B cell (primary cell): ENCODE measurements around the gene AP1M2. TPM values are rescaled to one million over a fixed set of nuclear protein-coding genes. Genes with fewer than 3 reads are reported as not detected.

Source experiments
- ATAC-seq: fragments of 200-7000 bp; cut with Tn5 transposase; one replicate; pipeline ENCODE4 v1.10.0; 2021; ENCODE audit warnings: low read depth, mild to moderate bottlenecking, moderate number of reproducible peaks, moderate library complexity
- CTCF ChIA-PET: fragments of 350-600 bp; sonication (Branson Sonifier 250); formaldehyde crosslinking; loops from one replicate; lab custom pipeline; 2021; ENCODE audit warnings: antibody characterized with exemption, inconsistent platforms; lab: Charles Lee
- POLR2A ChIA-PET: fragments of 350-600 bp; sonication (Branson Sonifier 250); formaldehyde crosslinking; loops from one replicate; lab custom pipeline; 2021; ENCODE audit warnings: antibody characterized with exemption; lab: Charles Lee
- DNase-seq: peaks from one replicate; pipeline ENCODE4 v3.0.0; 2013
- H2AFZ ChIP-seq: 2 replicates; pipeline ENCODE4 v1.6.1; 2012; ENCODE audit warnings: mild to moderate bottlenecking, low read depth, low read length; ENCODE audit not compliant: insufficient read depth, poor library complexity, severe bottlenecking
- H3K27ac ChIP-seq, 2 donors: 1 replicate in 1 of 2; 2 replicates in 1 of 2; pipeline ENCODE4 v1.5.1; 2012 to 2013; ENCODE audit warnings: low read length in 2 of 2, mild to moderate bottlenecking in 2 of 2, moderate library complexity in 1 of 2
- H3K27me3 ChIP-seq, 4 experiments: fragments of 200-600 bp in 1 of 4; sonication (generic) in 1 of 4; replicated peaks in 1 of 4; 1 replicate in 2 of 4; 2 replicates in 2 of 4; pipeline versions ENCODE4 v1.6.1 to v1.7.0; 2013 to 2016; ENCODE audit warnings: low read length in 3 of 4, mild to moderate bottlenecking in 2 of 4, mixed read lengths in 1 of 4, moderate library complexity in 1 of 4; ENCODE audit not compliant: insufficient read depth in 4 of 4, control insufficient read depth in 3 of 4; ENCODE audit errors: control extremely low read depth in 1 of 4
- H3K36me3 ChIP-seq, 2 experiments: replicated peaks in 1 of 2; 1 replicate in 1 of 2; 2 replicates in 1 of 2; pipeline versions ENCODE4 v1.6.1 to v1.7.1; 2013; ENCODE audit warnings: low read length in 1 of 2; ENCODE audit not compliant: insufficient read depth in 2 of 2, control insufficient read depth in 1 of 2; ENCODE audit errors: control extremely low read depth in 1 of 2, extremely low read depth in 1 of 2
- H3K4me1 ChIP-seq, 2 donors: fragments of 200-600 bp in 1 of 2; sonication (generic) in 1 of 2; 1 replicate in 1 of 2; 2 replicates in 1 of 2; pipeline versions ENCODE4 v1.5.1 to v1.6.1; 2013 to 2017; ENCODE audit warnings: low read length in 2 of 2; ENCODE audit not compliant: control insufficient read depth in 2 of 2, insufficient read depth in 2 of 2
- H3K4me2 ChIP-seq: replicated peaks from 2 replicates; pipeline ENCODE3; 2012; ENCODE audit warnings: mild to moderate bottlenecking, low read depth, low read length; ENCODE audit not compliant: poor library complexity, severe bottlenecking
- H3K4me3 ChIP-seq, 5 experiments: fragments of 200-600 bp in 1 of 5; sonication (generic) in 1 of 5; 1 replicate in 3 of 5; 2 replicates in 2 of 5; pipeline versions ENCODE4 v1.5.1 to v1.7.0; 2011 to 2016; ENCODE audit warnings: low read length in 4 of 5, mild to moderate bottlenecking in 4 of 5, low read depth in 2 of 5, control low read depth in 1 of 5, moderate library complexity in 1 of 5; ENCODE audit not compliant: insufficient read depth in 1 of 5; ENCODE audit errors: control extremely low read depth in 1 of 5, extremely low read depth in 1 of 5
- H3K79me2 ChIP-seq: fragments of 200-600 bp; sonication (generic); one replicate; pipeline ENCODE4 v1.6.0; 2016; ENCODE audit warnings: low read length; ENCODE audit not compliant: control insufficient read depth, insufficient read depth
- H3K9ac ChIP-seq: fragments of 200-600 bp; sonication (generic); 2 replicates; pipeline ENCODE4 v1.6.1; 2017; ENCODE audit warnings: mild to moderate bottlenecking, low read length, moderate library complexity
- H3K9me3 ChIP-seq, 3 donors: one replicate each; pipeline versions ENCODE4 v1.6.1 to v1.7.1; 2013; ENCODE audit warnings: low read length in 2 of 3; ENCODE audit not compliant: control insufficient read depth in 2 of 3, insufficient read depth in 1 of 3; ENCODE audit errors: control extremely low read depth in 1 of 3
- H4K20me1 ChIP-seq: 2 replicates; pipeline ENCODE4 v1.6.0; 2012; ENCODE audit warnings: mild to moderate bottlenecking, low read length; ENCODE audit not compliant: insufficient read depth, control insufficient read depth, poor library complexity, severe bottlenecking
- H3K27ac Mint-ChIP-seq: one replicate; pipeline ENCODE4 v1.8.0; 2021; ENCODE audit warnings: mixed read lengths
- H3K27me3 Mint-ChIP-seq: one replicate; pipeline ENCODE4 v1.8.0; 2021; ENCODE audit warnings: mixed read lengths
- H3K4me1 Mint-ChIP-seq: one replicate; pipeline ENCODE4 v1.8.0; 2021; ENCODE audit warnings: mixed read lengths
- H3K4me3 Mint-ChIP-seq: one replicate; pipeline ENCODE4 v1.8.0; 2021; ENCODE audit warnings: mixed read lengths
- H3K9me3 Mint-ChIP-seq: one replicate; pipeline ENCODE4 v1.8.0; 2022; ENCODE audit warnings: mixed read lengths; ENCODE audit not compliant: insufficient read depth
- CTCF ChIP-seq: fragments of 200-600 bp; IDR thresholded peaks from one replicate; pipeline ENCODE4 v1.8.0; 2022; ENCODE audit warnings: antibody characterized with exemption, mild to moderate bottlenecking
- EZH2 ChIP-seq: IDR thresholded peaks from 2 replicates; pipeline ENCODE4 v1.6.1; 2012; ENCODE audit warnings: borderline replicate concordance, low read depth, mild to moderate bottlenecking, moderate library complexity, low read length; ENCODE audit not compliant: insufficient read depth, poor library complexity, severe bottlenecking
- WGBS: methylation state at CpG from one replicate; pipeline ENCODE4 v1.1.5; 2013; ENCODE audit warnings: missing lambda C conversion rate; ENCODE audit not compliant: insufficient coverage; 5-methylcytosine and 5-hydroxymethylcytosine counted together
- intact Hi-C: fragments of 100-400 bp; cut with micrococcal nuclease; formaldehyde crosslinking; loops from one replicate; pipeline ENCODE4 v1.10.0; 2022
- polyA plus RNA-seq: library from polyadenylated mRNA; depleted of rRNA; stranded (reverse); fragments of >200 nt; gene quantifications from 2 replicates; pipeline ENCODE4 v1.2.3, GENCODE V29; 2012
- small RNA-seq: library from RNA; depleted of rRNA; stranded (forward); fragments of <200 nt; gene quantifications from one replicate; pipeline ENCODE3, GENCODE V24; 2012; ENCODE audit warnings: low replicate concordance, low read depth; ENCODE audit not compliant: insufficient read length
- total RNA-seq, 2 donors: library from RNA; stranded (reverse); fragments of 120-200 nt in 1 of 2; gene quantifications; 1 replicate in 1 of 2; 2 replicates in 1 of 2; pipeline versions ENCODE4 v1.2.3 to v1.2.4, GENCODE V29; 2013 to 2022

Gene AP1M2
- total and polyA plus RNA-seq, 2 donors (not counting 1 experiment from before 2014, with no cell fraction given) = not detected

GRCh38 chr19:10525636-10526035 is 61.5 kb downstream of the AP1M2 start:
- Histone ChIP-seq H3K79me2 (no peaks in the 10 kb centered on the region), H3K27ac (no peak overlapping the region), H3K9me3 (no peaks in the 10 kb centered on the region), H3K4me2 (no peak overlapping the region), H3K4me3 (no peak overlapping the region), H2AFZ (no peak overlapping the region), H3K4me1 (no peaks in the 10 kb centered on the region), H3K27me3 (peaks cover 0 to 10% (median 0%) of the 10 kb centered on the region in 4 experiments), H4K20me1 (no peaks in the 10 kb centered on the region), H3K9ac (no peak overlapping the region), H3K36me3 (no peaks in the 10 kb centered on the region)
- no peak for ATAC-seq
- TF ChIP-seq EZH2 = no peak
- TF ChIP-seq CTCF = no peak
- POLR2A ChIA-PET = interaction anchor here (0.6 kb wide), 1 partner anchor 85 kb away, joined by 4 read pairs; no protein-coding TSS in a partner anchor
- CTCF ChIA-PET = interaction anchor here (0.6 kb wide), 1 partner anchor 22 kb away, joined by 3 read pairs; no protein-coding TSS in a partner anchor
- Mint-ChIP-seq H3K9me3 (no peaks in the 10 kb centered on the region), H3K4me1 (no peaks in the 10 kb centered on the region), H3K4me3 (no peak overlapping the region), H3K27me3 (no peaks in the 10 kb centered on the region), H3K27ac (no peak overlapping the region)
- DNase-seq = no peak
- intact Hi-C loops = no loop called here
- WGBS = 93% methylated on average over 3 of the region's 7 CpGs

GRCh38 chr19:10523135-10523636 is 63.9 kb downstream of the AP1M2 start:
- H3K4me1 ChIP-seq = peaks cover 12 to 14% of the 10 kb centered on the region in 2 donors
- Mint-ChIP-seq H3K4me3 (no peak overlapping the region), H3K27me3 (peaks cover 18% of the 10 kb centered on the region), H3K9me3 (no peaks in the 10 kb centered on the region), H3K4me1 (peaks cover 14% of the 10 kb centered on the region), H3K27ac (no peak overlapping the region)
- no peak for TF ChIP-seq EZH2
- TF ChIP-seq CTCF = no peak
- H3K9me3 ChIP-seq = peaks cover 0 to 8% (median 0%) of the 10 kb centered on the region in 3 donors
- H3K79me2 ChIP-seq = no peaks in the 10 kb centered on the region
- ChIA-PET CTCF (interaction anchor here (1.3 kb wide), 1 partner anchor 58 kb away, joined by 3 read pairs; no protein-coding TSS in a partner anchor), POLR2A (no interaction called here)
- 88% methylated on average over 1 of the region's 3 CpGs for WGBS
- no peak overlapping the region for H3K27ac ChIP-seq
- no peak overlapping the region for H3K9ac ChIP-seq
- peaks cover 0 to 32% (median 10%) of the 10 kb centered on the region in 4 experiments for H3K27me3 ChIP-seq
- no peak overlapping the region for H3K4me2 ChIP-seq
- no peaks in the 10 kb centered on the region for H4K20me1 ChIP-seq
- intact Hi-C loops = no loop called here
- DNase-seq (no peak), ATAC-seq (no peak)
- H2AFZ ChIP-seq = no peak overlapping the region
- H3K4me3 ChIP-seq = no peak overlapping the region
- no peaks in the 10 kb centered on the region for H3K36me3 ChIP-seq

Small RNA genes lying within 50 kb of the gene (small RNA-seq; reads per million reads assigned to genes)
- not detected for gene MIR1238
- gene RNU7-140P = not detected

Other genes starting within 250 kb of the AP1M2 start
- gene ICAM3, start 247.7 kb downstream of the AP1M2 start, total RNA-seq = 110 and 119 TPM in 2 replicates
- 154 and 223 TPM in 2 replicates for gene ICAM3, start 247.7 kb downstream of the AP1M2 start, polyA plus RNA-seq
- gene TYK2, start 206.7 kb downstream of the AP1M2 start, total RNA-seq = 337 and 347 TPM in 2 replicates
- 293 and 343 TPM in 2 replicates for gene TYK2, start 206.7 kb downstream of the AP1M2 start, polyA plus RNA-seq
- gene CDC37, start 183.8 kb downstream of the AP1M2 start, total RNA-seq = 178 and 193 TPM in 2 replicates
- 408 and 599 TPM in 2 replicates for gene CDC37, start 183.8 kb downstream of the AP1M2 start, polyA plus RNA-seq
- gene PDE4A, start 166.8 kb downstream of the AP1M2 start, total RNA-seq = 10.8 and 10.9 TPM in 2 replicates
- 0.95 and 1.5 TPM in 2 replicates for gene PDE4A, start 166.8 kb downstream of the AP1M2 start, polyA plus RNA-seq
- gene KEAP1, start 84.0 kb downstream of the AP1M2 start, total RNA-seq = 27.0 TPM in 2 replicates
- gene KEAP1, start 84.0 kb downstream of the AP1M2 start, polyA plus RNA-seq = 9.3 and 17.7 TPM in 2 replicates
- gene S1PR5, start 69.9 kb downstream of the AP1M2 start, total RNA-seq = 0.17 and 0.67 TPM in 2 replicates
- gene S1PR5, start 69.9 kb downstream of the AP1M2 start, polyA plus RNA-seq = 0.27 and 0.55 TPM in 2 replicates
- gene ATG4D, start 43.4 kb downstream of the AP1M2 start, total RNA-seq = 58.8 and 59.2 TPM in 2 replicates
- 75.5 and 82.7 TPM in 2 replicates for gene ATG4D, start 43.4 kb downstream of the AP1M2 start, polyA plus RNA-seq
- 62.8 and 67.9 TPM in 2 replicates for gene KRI1, start 21.3 kb downstream of the AP1M2 start, total RNA-seq
- 46.7 and 55.1 TPM in 2 replicates for gene KRI1, start 21.3 kb downstream of the AP1M2 start, polyA plus RNA-seq
- gene CDKN2D, start 18.3 kb downstream of the AP1M2 start, total RNA-seq = 36.2 and 38.4 TPM in 2 replicates
- 122 and 144 TPM in 2 replicates for gene CDKN2D, start 18.3 kb downstream of the AP1M2 start, polyA plus RNA-seq
- gene SLC44A2, start 38.2 kb upstream of the AP1M2 start, total RNA-seq = 369 and 409 TPM in 2 replicates
- gene SLC44A2, start 38.2 kb upstream of the AP1M2 start, polyA plus RNA-seq = 227 and 245 TPM in 2 replicates
- gene ILF3, start 67.0 kb upstream of the AP1M2 start, total RNA-seq = 359 and 378 TPM in 2 replicates
- 189 and 346 TPM in 2 replicates for gene ILF3, start 67.0 kb upstream of the AP1M2 start, polyA plus RNA-seq
- 45.4 and 50.5 TPM in 2 replicates for gene QTRT1, start 114.1 kb upstream of the AP1M2 start, total RNA-seq
- gene QTRT1, start 114.1 kb upstream of the AP1M2 start, polyA plus RNA-seq = 118 and 120 TPM in 2 replicates
- gene DNM2, start 130.8 kb upstream of the AP1M2 start, total RNA-seq = 353 and 393 TPM in 2 replicates
- 163 and 183 TPM in 2 replicates for gene DNM2, start 130.8 kb upstream of the AP1M2 start, polyA plus RNA-seq
- gene TMED1, start 248.9 kb upstream of the AP1M2 start, total RNA-seq = 13.1 and 14.7 TPM in 2 replicates
- gene TMED1, start 248.9 kb upstream of the AP1M2 start, polyA plus RNA-seq = 10.8 and 10.9 TPM in 2 replicates